Parathyroid adenoma (tissue), 2 donors: ENCODE data around the gene BST1.

Experiments used
- H2AFZ ChIP-seq: fragments of 300-600 bp; sonication (generic); one replicate; pipeline ENCODE4 v1.7.0; 2017; ENCODE audit warnings: antibody characterized with exemption, mild to moderate bottlenecking
- H3K27ac ChIP-seq: fragments of 300-600 bp; sonication (generic); one replicate; pipeline ENCODE4 v1.7.0; 2017
- H3K27me3 ChIP-seq: fragments of 300-600 bp; sonication (generic); one replicate; pipeline ENCODE4 v1.7.0; 2017; ENCODE audit warnings: low read length; ENCODE audit not compliant: control insufficient read depth, insufficient read depth
- H3K36me3 ChIP-seq: fragments of 300-600 bp; sonication (generic); one replicate; pipeline ENCODE4 v1.7.0; 2017; ENCODE audit warnings: low read length; ENCODE audit not compliant: control insufficient read depth, insufficient read depth
- H3K4me1 ChIP-seq: fragments of 300-600 bp; sonication (generic); one replicate; pipeline ENCODE4 v1.7.0; 2017; ENCODE audit warnings: control low read depth
- H3K4me2 ChIP-seq: fragments of 300-600 bp; sonication (generic); one replicate; pipeline ENCODE4 v1.7.0; 2017; ENCODE audit warnings: low read length
- H3K4me3 ChIP-seq: fragments of 300-600 bp; sonication (generic); one replicate; pipeline ENCODE4 v1.7.0; 2017; ENCODE audit warnings: low read depth, low read length
- H3K79me2 ChIP-seq: fragments of 300-600 bp; sonication (generic); one replicate; pipeline ENCODE4 v1.7.0; 2017; ENCODE audit warnings: control low read depth
- H3K9ac ChIP-seq: fragments of 300-600 bp; sonication (generic); one replicate; pipeline ENCODE4 v1.7.0; 2017; ENCODE audit warnings: mild to moderate bottlenecking
- H3K9me3 ChIP-seq: fragments of 300-600 bp; sonication (generic); one replicate; pipeline ENCODE4 v1.7.0; 2017; ENCODE audit warnings: low read length; ENCODE audit not compliant: control insufficient read depth
- CTCF ChIP-seq: fragments of 300-600 bp; sonication (generic); IDR thresholded peaks from one replicate; pipeline ENCODE4 v1.7.0; 2017; ENCODE audit warnings: antibody characterized with exemption, mild to moderate bottlenecking
- donor health status: primary hyperparathyroidism.

The BST1 gene

GRCh38 chr4:15691346-15692135 lies 11.3 kb upstream of the BST1 start:
- no peaks in the 10 kb centered on the region for H3K9me3 ChIP-seq
- H2AFZ ChIP-seq: no peak overlapping the region
- no peak overlapping the region for H3K4me3 ChIP-seq
- no peaks in the 10 kb centered on the region for H3K4me1 ChIP-seq
- H3K36me3 ChIP-seq: no peaks in the 10 kb centered on the region
- no peak overlapping the region for H3K27ac ChIP-seq
- no peak overlapping the region for H3K9ac ChIP-seq
- H3K79me2 ChIP-seq: no peaks in the 10 kb centered on the region
- no peak for TF ChIP-seq CTCF
- no peak overlapping the region for H3K4me2 ChIP-seq
- no peaks in the 10 kb centered on the region for H3K27me3 ChIP-seq

- Histone ChIP-seq H3K4me2 (no peak overlapping the region), H3K4me1 (no peaks in the 10 kb centered on the region), H3K9ac (no peak overlapping the region), H3K79me2 (no peaks in the 10 kb centered on the region), H3K4me3 (no peak overlapping the region), H2AFZ (no peak overlapping the region), H3K9me3 (no peaks in the 10 kb centered on the region), H3K36me3 (no peaks in the 10 kb centered on the region), H3K27ac (no peak overlapping the region), H3K27me3 (no peaks in the 10 kb centered on the region)
- no peak for TF ChIP-seq CTCF
Measured at GRCh38 chr4:15692602-15693001, 10.3 kb upstream of the BST1 start.

GRCh38 chr4:15694431-15694830 lies 8.4 kb upstream of the BST1 start:
- Histone ChIP-seq H3K79me2 (no peaks in the 10 kb centered on the region), H3K9ac (no peak overlapping the region), H3K4me3 (no peak overlapping the region), H3K4me2 (no peak overlapping the region), H2AFZ (no peak overlapping the region), H3K9me3 (no peaks in the 10 kb centered on the region), H3K36me3 (no peaks in the 10 kb centered on the region), H3K27me3 (no peaks in the 10 kb centered on the region), H3K4me1 (no peaks in the 10 kb centered on the region), H3K27ac (no peak overlapping the region)
- no peak for TF ChIP-seq CTCF

GRCh38 chr4:15695240-15695699 lies 7.6 kb upstream of the BST1 start:
- no peaks in the 10 kb centered on the region for H3K9me3 ChIP-seq
- no peaks in the 10 kb centered on the region for H3K4me1 ChIP-seq
- no peak overlapping the region for H3K27ac ChIP-seq
- no peak overlapping the region for H2AFZ ChIP-seq
- no peak overlapping the region for H3K4me3 ChIP-seq
- no peaks in the 10 kb centered on the region for H3K79me2 ChIP-seq
- H3K27me3 ChIP-seq: no peaks in the 10 kb centered on the region
- no peak for TF ChIP-seq CTCF
- no peaks in the 10 kb centered on the region for H3K36me3 ChIP-seq
- H3K4me2 ChIP-seq: no peak overlapping the region
- H3K9ac ChIP-seq: no peak overlapping the region

GRCh38 chr4:15695729-15696128 lies 7.1 kb upstream of the BST1 start:
- no peak for TF ChIP-seq CTCF
- H3K27ac ChIP-seq: no peak overlapping the region

More at GRCh38 chr4:15695729-15696128, 7.1 kb upstream of the BST1 start:
- Histone ChIP-seq H3K4me2 (no peak overlapping the region), H3K79me2 (no peaks in the 10 kb centered on the region), H3K27me3 (no peaks in the 10 kb centered on the region), H3K36me3 (no peaks in the 10 kb centered on the region), H3K9me3 (no peaks in the 10 kb centered on the region), H3K9ac (no peak overlapping the region), H2AFZ (no peak overlapping the region), H3K4me1 (no peaks in the 10 kb centered on the region), H3K4me3 (no peak overlapping the region)
